Measurements from ENCODE around the gene CFAP65. TPM values are rescaled to one million over a fixed set of nuclear protein-coding genes. Genes with fewer than 3 reads are reported as not detected.

The CFAP65 gene
- polyA plus RNA-seq, 3 donors: not detected

GRCh38 chr2:218953366-218953954, 87.9 kb downstream of the CFAP65 start:
- no peak for DNase-seq
- TF ChIP-seq CTCF (IDR thresholded peaks at IDR 0.05): no peak
- Histone ChIP-seq H3K27me3 (ENCODE audit: control insufficient read depth in 2 of 2, insufficient read depth in 2 of 2, low read length in 2 of 2) (peaks cover 21 to 45% of the 10 kb centered on the region in 2 donors), H3K4me3 (replicated peaks in 1 of 3; ENCODE audit: low read depth in 2 of 3, low read length in 3 of 3) (no peak overlapping the region), H3K79me2 (ENCODE audit: insufficient read depth, low read length) (no peaks in the 10 kb centered on the region), H3K36me3 (replicated peaks in 1 of 2; ENCODE audit: control insufficient read depth in 1 of 2, insufficient read depth in 2 of 2, low read length in 2 of 2) (no peaks in the 10 kb centered on the region), H2AFZ (ENCODE audit: insufficient read depth, low read depth, low read length, poor library complexity, severe bottlenecking) (no peak overlapping the region), H3K4me1 (ENCODE audit: control insufficient read depth in 1 of 2, insufficient read depth in 2 of 2, low read length in 2 of 2) (no peaks in the 10 kb centered on the region), H3K9me3 (replicated peaks in 1 of 2; ENCODE audit: control insufficient read depth in 1 of 2, insufficient read depth in 1 of 2, low read length in 2 of 2) (peaks cover 0 to 3% of the 10 kb centered on the region in 2 donors), H3K4me2 (replicated peaks; ENCODE audit: extremely low read depth, low read length, poor library complexity, severe bottlenecking) (no peak overlapping the region), H4K20me1 (ENCODE audit: insufficient read depth, low read length) (no peaks in the 10 kb centered on the region), H3K27ac (ENCODE audit: low read depth in 1 of 2, low read length in 2 of 2) (no peak overlapping the region), H3K9ac (ENCODE audit: insufficient read depth, low read length, poor library complexity, severe bottlenecking) (no peak overlapping the region)
- no peaks in the 10 kb centered on the region for H3K4me1 Mint-ChIP-seq
- H3K27me3 Mint-ChIP-seq (ENCODE audit: low read depth in 3 of 3): peaks cover 48 to 75% (median 58%) of the 10 kb centered on the region in 3 donors
- no peak overlapping the region for H3K27ac Mint-ChIP-seq
- H3K4me3 Mint-ChIP-seq: no peak overlapping the region
- 71% methylated on average over 18 of the region's 18 CpGs for WGBS (ENCODE audit: insufficient coverage)
- peaks cover 0 to 7% (median 0%) of the 10 kb centered on the region in 7 donors for H3K9me3 Mint-ChIP-seq
- intact Hi-C loops (cut with micrococcal nuclease): no loop called here
- H3K36me3 Mint-ChIP-seq: no peaks in the 10 kb centered on the region

Small RNAs within 50 kb of the gene (small RNA-seq; reads per million reads assigned to genes)
- gene MIR3131 (ENCODE audit: insufficient read length, low read depth) (not detected), gene MIR375 (ENCODE audit: insufficient read length, low read depth) (not detected)

Other genes starting within 250 kb of the CFAP65 start
- not detected for gene PRKAG3, start 209.7 kb downstream of the CFAP65 start, polyA plus RNA-seq
- under 1 TPM; 0.27 to 0.65 (median 0.37) TPM for gene WNT6, start 181.7 kb downstream of the CFAP65 start, polyA plus RNA-seq
- under 1 TPM in 1 of 3 donors, not detected in 2; 0.04 TPM for gene WNT10A, start 160.7 kb downstream of the CFAP65 start, polyA plus RNA-seq
- gene CDK5R2, start 81.8 kb downstream of the CFAP65 start, polyA plus RNA-seq: not detected
- gene FEV, start 56.3 kb downstream of the CFAP65 start, polyA plus RNA-seq: not detected
- gene CRYBA2, start 48.1 kb downstream of the CFAP65 start, polyA plus RNA-seq: not detected
- not detected for gene IHH, start 19.4 kb upstream of the CFAP65 start, polyA plus RNA-seq
- gene NHEJ1, start 119.3 kb upstream of the CFAP65 start, polyA plus RNA-seq: 10 to 100 TPM; 12.6 to 20.9 (median 20.3) TPM
- 1 to 10 TPM in 1 of 3 donors, not detected in 2; 1.1 TPM for gene SLC23A3, start 128.5 kb upstream of the CFAP65 start, polyA plus RNA-seq
- gene CNPPD1, start 135.4 kb upstream of the CFAP65 start, polyA plus RNA-seq: 100 to 1,000 TPM in 1 of 3 donors, 10 to 100 TPM in 2; 68.8 to 109 (median 71.3) TPM
- 10 to 100 TPM; 37.7 to 60.9 (median 39.4) TPM for gene RETREG2, start 136.8 kb upstream of the CFAP65 start, polyA plus RNA-seq
- 10 to 100 TPM; 45.7 to 98.9 (median 53.2) TPM for gene ZFAND2B, start 165.3 kb upstream of the CFAP65 start, polyA plus RNA-seq
- 1 to 10 TPM in 1 of 3 donors, under 1 TPM in 2; 0.28 to 4.8 (median 0.58) TPM for gene ABCB6, start 177.4 kb upstream of the CFAP65 start, polyA plus RNA-seq
- gene ATG9A, start 188.1 kb upstream of the CFAP65 start, polyA plus RNA-seq: 10 to 100 TPM; 24.7 to 55.2 (median 26.3) TPM
- 10 to 100 TPM in 2 of 3 donors, 1 to 10 TPM in 1; 7.6 to 79.3 (median 10.4) TPM for gene ANKZF1, start 188.3 kb upstream of the CFAP65 start, polyA plus RNA-seq
- 10 to 100 TPM in 1 of 3 donors, 1 to 10 TPM in 2; 4.0 to 11.7 (median 7.7) TPM for gene GLB1L, start 203.9 kb upstream of the CFAP65 start, polyA plus RNA-seq
- 10 to 100 TPM; 16.7 to 40.7 (median 17.8) TPM for gene STK16, start 204.0 kb upstream of the CFAP65 start, polyA plus RNA-seq
- not detected for gene TUBA4B, start 211.7 kb upstream of the CFAP65 start, polyA plus RNA-seq
- 100 to 1,000 TPM in 1 of 3 donors, 10 to 100 TPM in 2; 72.7 to 452 (median 81.9) TPM for gene TUBA4A, start 212.4 kb upstream of the CFAP65 start, polyA plus RNA-seq
- 10 to 100 TPM in 1 of 3 donors, 1 to 10 TPM in 2; 1.7 to 55.4 (median 1.9) TPM for gene DNAJB2, start 237.8 kb upstream of the CFAP65 start, polyA plus RNA-seq